Fibroblast of mammary gland (primary cell): ENCODE data around the gene OR2T1.
"Not testable (repeated sequence)": the region's sequence is repeated elsewhere in the genome, so short reads cannot be mapped to it uniquely, and the experiment has no call there.

ENCODE experiments used
- DNase-seq: peaks from one replicate; pipeline ENCODE4 v3.0.0-alpha.2; 2010; ENCODE audit warnings: low read depth
- H3K4me3 ChIP-seq: 2 replicates; pipeline ENCODE4 v1.5.1; 2011; ENCODE audit warnings: low read depth, mild to moderate bottlenecking, low read length, moderate library complexity; ENCODE audit not compliant: control insufficient read depth

Gene OR2T1

GRCh38 chr1:248442500-248443277 is 39.8 kb downstream of the OR2T1 start:
- not testable (repeated sequence) for DNase-seq, H3K4me3 ChIP-seq

GRCh38 chr1:248444603-248445002 is 41.8 kb downstream of the OR2T1 start:
- not testable (repeated sequence) for H3K4me3 ChIP-seq, DNase-seq

GRCh38 chr1:248445399-248445798 is 42.6 kb downstream of the OR2T1 start, which contains the start of gene OR2T2:
Gene OR2T2, plus strand, starts transcription at chr1:248445637. Its CDS starts 7,161 bp downstream, at chr1:248452798.
- not testable (repeated sequence) for H3K4me3 ChIP-seq, DNase-seq

- not testable (repeated sequence) for DNase-seq, H3K4me3 ChIP-seq
These were observed 45.7 kb downstream of the OR2T1 start for GRCh38 chr1:248448409-248449074.

GRCh38 chr1:248449821-248450465 is 47.1 kb downstream of the OR2T1 start:
- not testable (repeated sequence) for H3K4me3 ChIP-seq, DNase-seq

GRCh38 chr1:248450466-248451145 is 47.8 kb downstream of the OR2T1 start:
- H3K4me3 ChIP-seq, DNase-seq: not testable (repeated sequence)

- H3K4me3 ChIP-seq, DNase-seq: not testable (repeated sequence)
These were observed 50.8 kb downstream of the OR2T1 start for GRCh38 chr1:248453619-248454018.

GRCh38 chr1:248455045-248455444 is 52.2 kb downstream of the OR2T1 start:
- DNase-seq, H3K4me3 ChIP-seq: not testable (repeated sequence)

GRCh38 chr1:248456635-248457034 is 53.8 kb downstream of the OR2T1 start:
- DNase-seq, H3K4me3 ChIP-seq: not testable (repeated sequence)
